DOHH2 (cell line): Measurements from ENCODE around the gene HSPE1.

Experiments used
- CTCF ChIP-seq: fragments of 200-600 bp; sonication (generic); IDR thresholded peaks from one replicate; pipeline ENCODE4 v1.5.1; 2014; ENCODE audit warnings: antibody characterized with exemption, mild to moderate bottlenecking, low read depth, low read length; ENCODE audit not compliant: poor library complexity, severe bottlenecking
- EZH2phosphoT487 ChIP-seq: fragments of 200-600 bp; sonication (generic); IDR thresholded peaks from 2 replicates; pipeline ENCODE4 v1.6.1; 2017; ENCODE audit warnings: borderline replicate concordance, mild to moderate bottlenecking, antibody characterized with exemption, low read length, moderate library complexity, mixed read lengths

DNA sequence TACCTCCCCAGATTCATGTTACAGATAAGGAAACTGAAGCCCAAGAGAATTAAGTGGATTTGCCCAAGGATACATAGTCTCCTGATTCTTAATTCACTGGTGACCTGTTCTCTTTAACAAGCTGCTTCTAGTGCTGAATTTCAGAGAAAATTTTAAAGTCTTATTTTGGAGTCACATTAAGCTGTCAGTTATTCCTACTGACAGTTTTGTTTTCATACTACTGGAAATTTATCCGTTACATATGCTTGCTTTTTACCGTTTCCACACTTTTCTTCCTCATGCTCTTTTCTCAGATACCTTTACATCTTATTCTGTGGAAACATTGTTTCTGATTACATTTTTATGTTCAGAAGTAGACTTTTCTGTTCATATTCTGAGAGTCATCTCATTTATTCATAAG lies 17.0 kb downstream of the HSPE1 start:
- TF ChIP-seq CTCF (no peak), EZH2phosphoT487 (no peak)
